Esophagus muscularis mucosa (tissue), 4 donors: ENCODE measurements around the gene ABTB2. TPM values are rescaled to one million over a fixed set of nuclear protein-coding genes. Genes with fewer than 3 reads are reported as not detected.
"Not testable (repeated sequence)": the region's sequence is repeated elsewhere in the genome, so short reads cannot be mapped to it uniquely, and the experiment has no call there.

Experiments used
- DNase-seq: peaks from one replicate; pipeline ENCODE4 v3.0.0-alpha.2; 2017; ENCODE audit errors: extremely low spot score
- H3K27ac ChIP-seq, 4 donors: fragments of 200-600 bp; sonication (generic); replicated peaks in 1 of 4; 1 replicate in 3 of 4; 2 replicates in 1 of 4; pipeline ENCODE4 v1.5.1; 2016 to 2019; ENCODE audit warnings: mild to moderate bottlenecking in 1 of 4
- H3K27me3 ChIP-seq, 4 donors: fragments of 200-600 bp; sonication (generic); one replicate each; pipeline versions ENCODE4 v1.5.1 to v1.6.0; 2016 to 2019
- H3K36me3 ChIP-seq, 4 donors: fragments of 200-600 bp; sonication (generic); one replicate each; pipeline ENCODE4 v1.5.1; 2016 to 2019
- H3K4me1 ChIP-seq, 4 donors: fragments of 200-600 bp; sonication (generic); one replicate each; pipeline ENCODE4 v1.5.1; 2016 to 2019
- H3K4me3 ChIP-seq, 4 donors: fragments of 200-600 bp; sonication (generic); 1 replicate in 2 of 4; 2 replicates in 2 of 4; pipeline ENCODE4 v1.5.1; 2016 to 2019; ENCODE audit warnings: mild to moderate bottlenecking in 4 of 4, moderate library complexity in 1 of 4
- H3K9me3 ChIP-seq, 4 donors: fragments of 200-600 bp; sonication (generic); 1 replicate in 3 of 4; 2 replicates in 1 of 4; pipeline ENCODE4 v1.5.1; 2016 to 2019
- EP300 ChIP-seq: sonication (generic); formaldehyde crosslinking; IDR thresholded peaks from one replicate; pipeline ENCODE4 v1.6.1; 2017; ENCODE audit warnings: antibody characterized with exemption
- POLR2A ChIP-seq: fragments of 450-650 bp; IDR thresholded peaks from one replicate; pipeline ENCODE4 v1.6.1; 2017; ENCODE audit warnings: antibody characterized with exemption, moderate library complexity, mild to moderate bottlenecking, low read depth
- POLR2AphosphoS5 ChIP-seq, 2 donors: sonication (generic); formaldehyde crosslinking; IDR thresholded peaks; one replicate each; pipeline ENCODE4 v1.6.1; 2017; ENCODE audit warnings: antibody characterized with exemption in 2 of 2
- WGBS: methylation state at CpG from one replicate; pipeline ENCODE4 v1.1.5; 2018; 5-methylcytosine and 5-hydroxymethylcytosine counted together
- intact Hi-C: fragments of 100-400 bp; cut with DNase I; formaldehyde crosslinking; loops from one replicate; pipeline ENCODE4 v1.15.1; 2023
- total RNA-seq, 4 donors: library from RNA; depleted of rRNA; stranded (reverse); fragments of >200 nt; gene quantifications; one replicate each; pipeline versions ENCODE4 v1.1.0 to v1.2.1, GENCODE V29; 2016
- TF ChIP-seq, protein P1 (sequence below), 3 experiments: fragments of 200-600 bp in 2 of 3; fragments of 450-650 bp in 1 of 3; sonication (generic) in 2 of 3; IDR thresholded peaks; one replicate each; pipeline ENCODE4 v1.5.1; 2017 to 2019; ENCODE audit warnings: antibody characterized with exemption in 3 of 3, mild to moderate bottlenecking in 2 of 3, moderate library complexity in 1 of 3

Gene ABTB2
- total RNA-seq, 4 donors from 2014 or later, result 5.0 to 8.0 (median 7.2) TPM

GRCh38 chr11:34394771-34395300, 37.0 kb upstream of the ABTB2 start:
- 85% methylated on average over 6 of the region's 6 CpGs for WGBS
- Histone ChIP-seq H3K4me3 (no peak overlapping the region), H3K9me3 (peaks cover 0 to 10% (median 7%) of the 10 kb centered on the region in 4 donors), H3K27me3 (no peaks in the 10 kb centered on the region), H3K4me1 (peaks cover 0 to 7% (median 0%) of the 10 kb centered on the region in 4 donors), H3K36me3 (no peaks in the 10 kb centered on the region), H3K27ac (no peak overlapping the region)
- no peak for TF ChIP-seq EP300
- DNase-seq, result no peak
- intact Hi-C loops, result no loop called here

- H3K4me3 ChIP-seq, result no peak overlapping the region
- H3K4me1 ChIP-seq, result no peaks in the 10 kb centered on the region
- H3K27me3 ChIP-seq, result no peaks in the 10 kb centered on the region
- H3K9me3 ChIP-seq, result no peaks in the 10 kb centered on the region
- TF ChIP-seq, protein P1, sequence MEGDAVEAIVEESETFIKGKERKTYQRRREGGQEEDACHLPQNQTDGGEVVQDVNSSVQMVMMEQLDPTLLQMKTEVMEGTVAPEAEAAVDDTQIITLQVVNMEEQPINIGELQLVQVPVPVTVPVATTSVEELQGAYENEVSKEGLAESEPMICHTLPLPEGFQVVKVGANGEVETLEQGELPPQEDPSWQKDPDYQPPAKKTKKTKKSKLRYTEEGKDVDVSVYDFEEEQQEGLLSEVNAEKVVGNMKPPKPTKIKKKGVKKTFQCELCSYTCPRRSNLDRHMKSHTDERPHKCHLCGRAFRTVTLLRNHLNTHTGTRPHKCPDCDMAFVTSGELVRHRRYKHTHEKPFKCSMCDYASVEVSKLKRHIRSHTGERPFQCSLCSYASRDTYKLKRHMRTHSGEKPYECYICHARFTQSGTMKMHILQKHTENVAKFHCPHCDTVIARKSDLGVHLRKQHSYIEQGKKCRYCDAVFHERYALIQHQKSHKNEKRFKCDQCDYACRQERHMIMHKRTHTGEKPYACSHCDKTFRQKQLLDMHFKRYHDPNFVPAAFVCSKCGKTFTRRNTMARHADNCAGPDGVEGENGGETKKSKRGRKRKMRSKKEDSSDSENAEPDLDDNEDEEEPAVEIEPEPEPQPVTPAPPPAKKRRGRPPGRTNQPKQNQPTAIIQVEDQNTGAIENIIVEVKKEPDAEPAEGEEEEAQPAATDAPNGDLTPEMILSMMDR (IDR thresholded peaks at IDR 0.05), result no peak
- no peak for TF ChIP-seq EP300
- no peak for TF ChIP-seq POLR2A
- no peak for TF ChIP-seq POLR2AphosphoS5 (IDR thresholded peaks at IDR 0.05)
- intact Hi-C loops, result no loop called here
- no peak for DNase-seq
- no peaks in the 10 kb centered on the region for H3K36me3 ChIP-seq
- H3K27ac ChIP-seq, result no peak overlapping the region
- 89% methylated on average over 1 of the region's 1 CpG for WGBS
Measured at GRCh38 chr11:34387653-34388052, 29.8 kb upstream of the ABTB2 start.

- DNase-seq, intact Hi-C loops, H3K27ac ChIP-seq, H3K4me3 ChIP-seq, H3K4me1 ChIP-seq, H3K27me3 ChIP-seq, H3K9me3 ChIP-seq, H3K36me3 ChIP-seq: not testable (repeated sequence)
- 98% methylated on average over 2 of the region's 2 CpGs for WGBS
Measured at GRCh38 chr11:34386356-34386755, 28.5 kb upstream of the ABTB2 start.

GRCh38 chr11:34382532-34383276, 24.9 kb upstream of the ABTB2 start:
- 55% methylated on average over 5 of the region's 5 CpGs for WGBS

DNA sequence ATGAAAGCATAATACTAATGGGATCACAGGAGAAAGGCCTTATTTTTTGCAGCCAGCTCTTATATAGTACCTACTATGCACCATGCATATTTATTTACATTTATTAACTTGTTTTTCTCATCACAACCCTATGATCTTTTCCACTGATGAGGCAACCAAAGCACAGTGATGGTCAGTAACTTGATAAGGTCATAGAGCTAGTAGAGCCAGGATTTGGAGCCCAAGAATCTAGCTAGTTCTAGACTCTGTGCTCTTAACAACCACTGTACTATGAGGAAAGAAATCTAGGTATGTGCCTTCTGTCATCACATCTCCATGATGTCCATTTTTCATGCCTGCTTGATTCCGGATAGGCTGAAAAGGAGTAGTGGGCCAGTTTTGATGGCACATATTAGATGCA, 24.0 kb upstream of the ABTB2 start:
- no peaks in the 10 kb centered on the region for H3K4me1 ChIP-seq
- TF ChIP-seq EP300 (no peak), POLR2A (no peak), POLR2AphosphoS5 (IDR thresholded peaks at IDR 0.05) (no peak)
- TF ChIP-seq, protein P1 (IDR thresholded peaks at IDR 0.05), result no peak
- DNase-seq, result no peak
- intact Hi-C loops, result no loop called here
- H3K9me3 ChIP-seq, result peaks cover 0 to 20% (median 17%) of the 10 kb centered on the region in 4 donors
- no peaks in the 10 kb centered on the region for H3K36me3 ChIP-seq
- no peaks in the 10 kb centered on the region for H3K27me3 ChIP-seq
- H3K4me3 ChIP-seq, result no peak overlapping the region
- WGBS, result 78% methylated on average over 1 of the region's 1 CpG
- H3K27ac ChIP-seq, result no peak overlapping the region

More at GRCh38 chr11:34382532-34383276, 24.9 kb upstream of the ABTB2 start:
- Histone ChIP-seq H3K36me3 (no peaks in the 10 kb centered on the region), H3K4me1 (no peaks in the 10 kb centered on the region), H3K4me3 (no peak overlapping the region), H3K9me3 (peaks cover 0 to 10% (median 8%) of the 10 kb centered on the region in 4 donors), H3K27me3 (no peaks in the 10 kb centered on the region), H3K27ac (no peak overlapping the region)
- TF ChIP-seq POLR2AphosphoS5 (IDR thresholded peaks at IDR 0.05) (no peak), EP300 (no peak)
- TF ChIP-seq, protein P1 (IDR thresholded peaks at IDR 0.05), result no peak
- DNase-seq, result no peak
- intact Hi-C loops, result no loop called here
